Measurements from ENCODE around the gene DDRGK1.

DDRGK1 gene

GRCh38 chr20:3229158-3229557 lies 24.7 kb upstream of the DDRGK1 start:
- no peak overlapping the region for H3K4me3 ChIP-seq (ENCODE audit: low read length, poor library complexity, severe bottlenecking)
- TF ChIP-seq EZH2phosphoT487 (IDR thresholded peaks at IDR 0.05; ENCODE audit: borderline replicate concordance) (no peak), CTCF (conservative IDR thresholded peaks at IDR 0.05; ENCODE audit: low read length) (no peak)
- H3K4me1 ChIP-seq (ENCODE audit: insufficient read depth, low read length, poor library complexity, severe bottlenecking), result no peaks in the 10 kb centered on the region
- no peaks in the 10 kb centered on the region for H3F3A ChIP-seq (ENCODE audit: low read depth)
- no peaks in the 10 kb centered on the region; the same call in 1 of the 2 replicates for H3K36me3 ChIP-seq (ENCODE audit: insufficient read depth, low read length)
- no peaks in the 10 kb centered on the region for H3K79me2 ChIP-seq (ENCODE audit: insufficient read depth, low read length)
- H3K9me3 ChIP-seq (ENCODE audit: insufficient read depth, low read depth, low read length), result no peaks in the 10 kb centered on the region
- H3K9me2 ChIP-seq (replicated peaks; ENCODE audit: low read depth, low read length), result no peaks in the 10 kb centered on the region
- H3K27me3 ChIP-seq (ENCODE audit: insufficient read depth, low read length, poor library complexity, severe bottlenecking), result no peaks in the 10 kb centered on the region
- H4K20me1 ChIP-seq (ENCODE audit: insufficient read depth, low read length, poor library complexity, severe bottlenecking), result no peaks in the 10 kb centered on the region
- no peak overlapping the region for H3K4me2 ChIP-seq (ENCODE audit: low read depth, low read length, poor library complexity, severe bottlenecking)
- H3K9ac ChIP-seq (ENCODE audit: low read depth, low read length, poor library complexity, severe bottlenecking), result no peak overlapping the region
- no peak overlapping the region for H2AFZ ChIP-seq (ENCODE audit: low read length)

- no peak for TF ChIP-seq CTCF (conservative IDR thresholded peaks at IDR 0.05; ENCODE audit: low read length)
- no peak for TF ChIP-seq EZH2phosphoT487 (IDR thresholded peaks at IDR 0.05; ENCODE audit: borderline replicate concordance)
- Histone ChIP-seq H3F3A (ENCODE audit: low read depth) (no peaks in the 10 kb centered on the region), H4K20me1 (ENCODE audit: insufficient read depth, low read length, poor library complexity, severe bottlenecking) (no peaks in the 10 kb centered on the region), H3K4me3 (ENCODE audit: low read length, poor library complexity, severe bottlenecking) (no peak overlapping the region), H2AFZ (ENCODE audit: low read length) (no peak overlapping the region), H3K4me1 (ENCODE audit: insufficient read depth, low read length, poor library complexity, severe bottlenecking) (peaks cover 1% of the 10 kb centered on the region), H3K79me2 (ENCODE audit: insufficient read depth, low read length) (no peaks in the 10 kb centered on the region), H3K4me2 (ENCODE audit: low read depth, low read length, poor library complexity, severe bottlenecking) (no peak overlapping the region), H3K27me3 (ENCODE audit: insufficient read depth, low read length, poor library complexity, severe bottlenecking) (no peaks in the 10 kb centered on the region), H3K9ac (ENCODE audit: low read depth, low read length, poor library complexity, severe bottlenecking) (no peak overlapping the region), H3K9me3 (ENCODE audit: insufficient read depth, low read depth, low read length) (no peaks in the 10 kb centered on the region), H3K36me3 (ENCODE audit: insufficient read depth, low read length) (no peaks in the 10 kb centered on the region; the same call in 1 of the 2 replicates), H3K9me2 (replicated peaks; ENCODE audit: low read depth, low read length) (no peaks in the 10 kb centered on the region)
Observed at GRCh38 chr20:3228750-3229032, 24.2 kb upstream of the DDRGK1 start.

GRCh38 chr20:3227936-3228749 lies 23.7 kb upstream of the DDRGK1 start:
- H3K36me3 ChIP-seq (ENCODE audit: insufficient read depth, low read length), result peaks cover 3% of the 10 kb centered on the region; the same call in 1 of the 2 replicates
- no peaks in the 10 kb centered on the region for H3K79me2 ChIP-seq (ENCODE audit: insufficient read depth, low read length)
- H3K4me3 ChIP-seq (ENCODE audit: low read length, poor library complexity, severe bottlenecking), result no peak overlapping the region
- TF ChIP-seq CTCF (conservative IDR thresholded peaks at IDR 0.05; ENCODE audit: low read length) (no peak), EZH2phosphoT487 (IDR thresholded peaks at IDR 0.05; ENCODE audit: borderline replicate concordance) (no peak)
- no peaks in the 10 kb centered on the region for H3K9me2 ChIP-seq (replicated peaks; ENCODE audit: low read depth, low read length)
- peaks cover 7% of the 10 kb centered on the region for H3K4me1 ChIP-seq (ENCODE audit: insufficient read depth, low read length, poor library complexity, severe bottlenecking)
- no peaks in the 10 kb centered on the region for H3K27me3 ChIP-seq (ENCODE audit: insufficient read depth, low read length, poor library complexity, severe bottlenecking)
- H3K4me2 ChIP-seq (ENCODE audit: low read depth, low read length, poor library complexity, severe bottlenecking), result no peak overlapping the region
- H2AFZ ChIP-seq (ENCODE audit: low read length), result no peak overlapping the region
- H3K9ac ChIP-seq (ENCODE audit: low read depth, low read length, poor library complexity, severe bottlenecking), result no peak overlapping the region
- no peaks in the 10 kb centered on the region for H3K9me3 ChIP-seq (ENCODE audit: insufficient read depth, low read depth, low read length)
- H4K20me1 ChIP-seq (ENCODE audit: insufficient read depth, low read length, poor library complexity, severe bottlenecking), result no peaks in the 10 kb centered on the region
- no peaks in the 10 kb centered on the region for H3F3A ChIP-seq (ENCODE audit: low read depth)

Data from Loucy (cell line).